ENCODE data around the gene WDHD1. TPM values are rescaled to one million over a fixed set of nuclear protein-coding genes. Genes with fewer than 3 reads are reported as not detected.
A peak's percentile ranks its signal among the peaks of the same experiment; 100 is the strongest.
"Not testable (repeated sequence)": the region's sequence is repeated elsewhere in the genome, so short reads cannot be mapped to it uniquely, and the experiment has no call there.

The WDHD1 gene
- total RNA-seq, 1 donor from 2014 or later, result 6.9 TPM

- DNase-seq (ENCODE audit: low read depth), result no peak
These were observed 71.8 kb downstream of the WDHD1 start for GRCh38 chr14:54955143-54955542.

GRCh38 chr14:54953609-54954008 is 73.3 kb downstream of the WDHD1 start:
- DNase-seq (ENCODE audit: low read depth), result not testable (repeated sequence)

DNA sequence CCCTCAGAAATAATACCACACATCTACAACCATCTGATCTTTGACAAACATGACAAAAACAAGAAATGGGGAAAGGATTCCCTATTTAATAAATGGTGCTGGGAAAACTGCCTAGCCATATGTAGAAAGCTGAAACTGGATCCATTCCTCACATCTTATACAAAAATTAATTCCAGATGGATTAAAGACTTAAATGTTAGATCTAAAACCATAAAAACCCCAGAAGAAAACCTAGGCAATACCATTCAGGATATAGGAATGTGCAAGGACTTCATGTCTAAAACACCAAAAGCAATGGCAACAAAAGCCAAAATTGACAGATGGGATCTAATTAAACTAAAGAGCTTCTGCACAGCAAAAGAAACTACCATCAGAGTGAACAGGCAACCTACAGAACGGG is 74.1 kb downstream of the WDHD1 start:
- DNase-seq (ENCODE audit: low read depth), result not testable (repeated sequence)

DNA sequence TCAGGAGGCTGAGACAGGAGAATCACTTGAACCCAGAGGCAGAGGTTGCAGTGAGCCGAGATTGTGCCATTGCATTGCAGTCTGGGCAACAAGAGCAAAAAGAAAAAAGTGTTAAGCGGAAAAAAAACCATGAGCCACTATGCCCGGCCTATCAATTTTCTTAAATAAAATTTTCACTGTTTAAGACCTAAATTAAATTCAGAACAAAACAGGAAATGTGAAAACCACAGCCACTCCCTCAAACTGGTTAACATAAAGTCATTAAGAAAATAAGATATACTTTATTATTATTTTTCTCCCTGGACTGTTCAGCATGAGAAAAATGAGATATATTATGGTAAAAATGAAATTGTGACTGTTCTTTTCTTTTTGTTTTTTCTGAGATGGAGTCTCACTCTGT is 79.7 kb downstream of the WDHD1 start:
- no peak for DNase-seq (ENCODE audit: low read depth)

- DNase-seq (ENCODE audit: low read depth), result no peak
These were observed 80.4 kb downstream of the WDHD1 start for GRCh38 chr14:54946500-54946899.

- peak; percentile 48 for DNase-seq (ENCODE audit: low read depth)
These were observed 82.0 kb downstream of the WDHD1 start for GRCh38 chr14:54944737-54945391.

GRCh38 chr14:54942913-54943312 is 84.0 kb downstream of the WDHD1 start:
- no peak for DNase-seq (ENCODE audit: low read depth)

GRCh38 chr14:54936816-54937215 is 90.1 kb downstream of the WDHD1 start:
- no peak for DNase-seq (ENCODE audit: low read depth)

GRCh38 chr14:54935958-54936357 is 90.9 kb downstream of the WDHD1 start:
- no peak for DNase-seq (ENCODE audit: low read depth)

DNA sequence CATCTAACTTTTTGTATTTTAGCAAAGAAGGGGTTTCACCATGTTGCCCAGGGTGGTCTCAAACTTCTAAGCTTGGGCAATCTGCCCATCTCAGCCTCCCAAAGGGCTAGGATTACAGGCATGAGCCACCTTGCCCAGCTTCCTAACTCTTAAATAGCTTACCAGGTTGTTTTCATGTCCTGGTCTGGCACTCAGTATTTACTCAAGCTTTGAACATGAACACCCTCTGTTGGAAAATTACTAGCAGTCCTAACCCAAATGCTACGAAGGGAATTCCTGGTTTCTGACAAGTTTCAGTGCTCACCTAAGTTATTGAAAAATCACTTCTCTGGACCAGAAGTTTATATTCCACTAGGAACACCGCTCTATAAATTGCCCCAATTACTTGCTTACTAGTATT is 91.8 kb downstream of the WDHD1 start:
- no peak for DNase-seq (ENCODE audit: low read depth)

DNA sequence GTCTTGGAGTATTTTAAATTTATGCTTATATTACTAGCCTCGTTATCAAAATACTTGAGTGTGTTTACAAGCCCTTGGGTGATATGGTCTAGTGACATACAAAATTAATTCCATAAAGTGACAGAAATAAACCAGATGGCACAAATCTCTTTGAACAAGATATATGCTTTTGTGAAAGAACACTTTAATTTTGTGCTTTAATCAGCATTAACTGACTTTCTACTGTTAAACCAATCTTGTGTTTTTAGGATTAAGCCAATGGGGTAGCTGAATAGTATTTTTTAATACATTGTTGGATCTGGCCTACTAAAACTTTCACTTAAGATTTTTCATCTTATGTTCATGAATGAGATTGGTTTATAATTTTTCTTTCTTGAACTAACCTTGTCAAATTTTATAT is 93.9 kb downstream of the WDHD1 start:
- no peak for DNase-seq (ENCODE audit: low read depth)

- no peak for DNase-seq (ENCODE audit: low read depth)
These were observed 95.1 kb downstream of the WDHD1 start for GRCh38 chr14:54931598-54932340.

DNA sequence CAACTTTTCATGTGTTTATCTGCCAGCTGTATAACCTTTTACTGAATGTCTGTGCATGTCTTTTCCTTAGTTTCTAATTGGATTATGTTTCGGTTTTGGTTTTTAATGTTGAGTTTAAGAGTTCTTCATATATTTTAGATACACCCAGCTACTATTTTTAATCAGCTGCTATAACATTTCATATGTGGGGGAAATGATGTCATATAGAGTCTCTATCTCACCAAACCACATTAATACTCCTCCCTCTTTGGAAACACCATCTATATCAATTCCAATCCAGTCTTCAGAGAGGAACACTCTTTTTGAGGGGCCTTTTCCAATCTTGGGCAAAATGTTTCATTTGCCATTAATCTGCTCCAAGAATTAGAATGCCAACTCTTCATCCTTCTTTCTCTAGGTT is 95.8 kb downstream of the WDHD1 start:
- no peak for DNase-seq (ENCODE audit: low read depth)

DNA sequence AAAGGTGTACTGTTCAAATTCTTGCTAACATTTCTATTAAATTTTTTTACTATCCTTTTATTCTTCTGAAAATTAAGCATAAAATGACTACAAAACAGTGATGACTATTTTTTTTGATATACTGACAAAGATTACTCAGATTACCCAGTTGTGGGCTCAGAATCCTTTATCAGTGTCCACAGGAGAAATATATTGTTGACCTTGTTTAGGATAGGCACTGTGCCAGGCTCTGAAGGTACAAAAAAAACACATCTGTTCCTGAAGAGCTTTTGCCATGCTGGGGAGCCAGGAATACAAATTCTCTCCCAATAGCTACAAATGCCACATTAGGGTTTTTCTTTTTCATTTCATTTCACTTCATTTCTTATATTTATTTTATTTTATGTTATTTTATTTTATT is 97.3 kb downstream of the WDHD1 start:
- DNase-seq (ENCODE audit: low read depth), result no peak

DNA sequence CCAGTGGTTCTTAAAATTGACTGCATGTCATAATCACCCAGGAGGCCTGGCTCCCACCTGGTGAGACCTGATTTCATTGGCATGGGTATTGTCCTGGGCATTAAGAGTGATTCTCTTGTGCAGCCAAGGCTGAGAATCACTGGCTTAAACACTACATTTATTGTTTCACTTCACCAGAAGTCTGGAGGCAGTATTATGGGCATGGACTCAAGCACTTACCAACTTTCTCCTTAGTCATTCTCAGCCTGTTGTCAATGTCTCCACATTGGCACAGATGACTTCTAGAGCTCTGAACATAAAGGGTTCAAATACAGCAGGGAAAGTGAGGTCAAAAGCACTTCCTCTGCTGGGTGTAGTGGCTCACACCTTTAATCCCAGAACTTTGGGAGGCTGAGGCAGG is 98.7 kb downstream of the WDHD1 start:
- no peak for DNase-seq (ENCODE audit: low read depth)

DNA sequence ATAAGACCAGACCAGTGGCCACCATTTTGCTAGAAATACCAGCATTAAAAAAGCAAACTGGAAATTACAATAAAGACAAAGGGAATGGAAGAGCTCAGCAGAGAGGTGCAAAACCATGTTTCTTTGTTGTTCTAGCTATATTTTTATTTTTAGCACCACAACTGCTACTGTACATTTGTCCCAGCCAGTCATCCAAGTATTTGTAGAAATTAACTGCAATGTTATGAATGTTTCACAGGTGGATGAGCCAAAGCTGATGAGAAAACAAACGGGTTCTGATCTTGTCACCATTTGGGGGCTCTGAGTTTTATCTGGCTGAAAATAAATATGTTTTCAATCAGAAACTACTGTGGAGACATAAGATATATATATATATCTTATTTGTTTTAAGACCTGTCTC is 99.3 kb downstream of the WDHD1 start:
- no peak for DNase-seq (ENCODE audit: low read depth)

DNA sequence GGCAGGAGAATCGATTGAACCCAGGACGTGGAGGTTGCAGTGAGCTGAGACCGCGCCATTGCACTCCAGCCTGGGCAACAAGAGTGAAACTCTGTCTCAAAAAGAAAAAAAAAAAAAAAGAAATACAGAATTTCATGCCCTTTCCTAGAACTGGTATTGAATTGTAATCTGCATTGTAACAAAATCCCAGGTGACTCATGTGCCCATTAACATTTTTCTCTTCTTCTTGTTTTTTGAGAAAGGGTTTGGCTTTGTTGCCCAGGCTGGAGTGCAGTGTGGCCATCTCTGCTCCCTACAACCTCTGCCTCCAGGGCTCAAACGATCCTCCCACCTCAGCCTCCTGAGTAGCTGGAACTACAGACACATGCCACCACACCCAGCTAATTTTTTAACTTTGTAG is 100.3 kb downstream of the WDHD1 start:
- not testable (repeated sequence) for DNase-seq (ENCODE audit: low read depth)

DNA sequence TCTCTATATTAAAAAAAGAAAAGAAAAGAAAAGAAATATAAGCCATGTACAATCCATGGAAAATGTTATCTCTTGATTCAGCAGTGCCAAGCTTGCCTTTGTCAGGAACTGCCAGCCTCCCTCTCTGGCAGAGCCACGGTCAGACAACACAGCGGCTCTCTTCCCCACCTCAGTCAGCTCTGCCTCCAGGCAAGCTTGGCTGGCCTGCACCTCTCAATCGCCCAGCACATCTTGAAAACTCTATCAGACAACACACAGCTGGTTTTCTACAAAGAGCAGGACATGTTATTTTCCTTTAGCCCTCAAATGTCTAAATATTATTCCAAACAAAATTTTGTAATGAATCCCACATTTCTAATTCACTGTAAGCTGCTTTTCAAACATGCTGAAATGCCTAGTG is 104.3 kb downstream of the WDHD1 start:
- no peak for DNase-seq (ENCODE audit: low read depth)

- DNase-seq (ENCODE audit: low read depth), result no peak
These were observed 106.8 kb downstream of the WDHD1 start for GRCh38 chr14:54920052-54920451.

DNA sequence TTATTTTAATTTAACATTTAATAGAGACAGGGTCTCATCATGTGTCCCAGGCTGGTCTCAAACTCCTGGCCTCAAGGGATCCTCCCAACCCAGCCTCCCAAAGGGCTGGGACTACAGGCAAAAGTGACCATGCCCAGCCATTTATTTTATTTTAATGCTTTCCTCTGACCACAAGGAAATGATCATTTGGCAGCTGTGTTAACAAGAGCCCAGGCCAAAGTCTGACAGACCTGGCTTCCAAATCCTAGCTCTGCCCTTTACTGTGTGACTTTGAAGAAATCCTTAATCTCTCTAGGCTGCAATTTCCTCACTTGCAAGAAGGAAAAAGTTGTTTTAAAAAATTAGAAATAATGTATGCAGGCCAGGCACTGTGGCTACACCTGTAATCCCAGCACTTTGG is 107.6 kb downstream of the WDHD1 start:
- no peak for DNase-seq (ENCODE audit: low read depth)

DNA sequence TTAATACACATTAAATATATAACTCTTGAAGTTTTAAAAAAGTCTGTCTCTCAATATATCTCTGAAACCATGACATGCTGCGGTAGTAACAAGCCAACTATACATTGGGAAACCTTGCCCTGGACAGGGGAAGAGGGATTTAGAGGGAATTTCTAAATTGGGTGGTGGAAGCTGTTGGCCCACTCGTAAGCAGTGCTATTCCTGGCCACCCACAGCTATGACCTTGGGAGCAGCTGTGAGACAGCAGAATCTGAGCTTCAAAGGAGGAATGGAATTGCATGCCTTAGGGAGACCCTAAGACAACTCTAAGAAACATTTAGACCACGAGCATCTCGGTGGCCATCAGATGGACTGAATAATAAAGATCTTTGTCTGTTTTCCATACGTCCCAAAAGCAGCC is 108.5 kb downstream of the WDHD1 start:
- no peak for DNase-seq (ENCODE audit: low read depth)

- DNase-seq (ENCODE audit: low read depth), result no peak
These were observed 110.8 kb downstream of the WDHD1 start for GRCh38 chr14:54916101-54916500.

GRCh38 chr14:54909817-54910558 is 116.9 kb downstream of the WDHD1 start:
- DNase-seq (ENCODE audit: low read depth), result no peak
